IPS-NIHi7 (cell line): ENCODE results near the gene JAKMIP2.
"Not testable (repeated sequence)": the region's sequence is repeated elsewhere in the genome, so short reads cannot be mapped to it uniquely, and the experiment has no call there.

ENCODE experiments used
- DNase-seq: peaks from one replicate; pipeline ENCODE4 v3.0.0; 2012; ENCODE audit warnings: mixed read lengths; ENCODE audit errors: extremely low spot score

JAKMIP2 gene

DNA sequence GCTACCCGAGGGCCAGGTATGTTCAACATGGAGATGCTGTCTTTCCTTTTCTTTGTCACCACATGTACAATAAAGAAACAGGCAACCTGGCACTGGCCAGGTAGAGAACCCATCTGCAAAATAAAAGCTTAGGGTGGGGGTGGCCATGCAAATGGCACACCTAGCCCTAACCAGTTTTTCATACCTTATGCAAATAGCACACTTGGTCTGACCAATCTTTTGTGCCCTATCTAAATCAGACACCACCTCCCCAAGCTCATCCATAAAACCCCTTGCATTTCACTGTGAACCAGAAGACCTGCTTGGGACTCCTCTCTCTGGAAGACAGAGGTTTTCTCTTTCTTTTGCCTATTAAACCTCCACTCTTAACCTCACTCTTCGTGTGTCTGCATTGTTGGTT is 33.9 kb downstream of the JAKMIP2 start:
- DNase-seq = no peak

DNA sequence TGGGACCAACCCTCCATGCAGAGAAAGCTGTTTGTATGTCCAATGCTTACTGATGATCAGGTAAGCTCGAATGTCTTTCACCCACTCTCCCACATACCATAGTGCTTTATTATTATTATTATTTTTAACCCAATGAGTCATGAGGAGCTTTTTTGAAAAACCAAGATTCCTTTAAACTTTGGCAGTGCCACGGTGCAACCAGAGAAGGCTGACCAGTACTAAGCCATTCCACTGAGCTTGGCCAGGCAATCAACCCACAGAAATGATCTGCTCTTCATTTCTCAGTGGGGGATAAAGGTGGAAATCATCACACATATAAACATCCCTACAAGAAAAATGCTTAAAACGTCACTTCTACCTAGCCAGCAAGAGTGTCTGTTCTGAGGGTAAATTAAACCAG is 35.5 kb downstream of the JAKMIP2 start:
- DNase-seq = no peak

DNA sequence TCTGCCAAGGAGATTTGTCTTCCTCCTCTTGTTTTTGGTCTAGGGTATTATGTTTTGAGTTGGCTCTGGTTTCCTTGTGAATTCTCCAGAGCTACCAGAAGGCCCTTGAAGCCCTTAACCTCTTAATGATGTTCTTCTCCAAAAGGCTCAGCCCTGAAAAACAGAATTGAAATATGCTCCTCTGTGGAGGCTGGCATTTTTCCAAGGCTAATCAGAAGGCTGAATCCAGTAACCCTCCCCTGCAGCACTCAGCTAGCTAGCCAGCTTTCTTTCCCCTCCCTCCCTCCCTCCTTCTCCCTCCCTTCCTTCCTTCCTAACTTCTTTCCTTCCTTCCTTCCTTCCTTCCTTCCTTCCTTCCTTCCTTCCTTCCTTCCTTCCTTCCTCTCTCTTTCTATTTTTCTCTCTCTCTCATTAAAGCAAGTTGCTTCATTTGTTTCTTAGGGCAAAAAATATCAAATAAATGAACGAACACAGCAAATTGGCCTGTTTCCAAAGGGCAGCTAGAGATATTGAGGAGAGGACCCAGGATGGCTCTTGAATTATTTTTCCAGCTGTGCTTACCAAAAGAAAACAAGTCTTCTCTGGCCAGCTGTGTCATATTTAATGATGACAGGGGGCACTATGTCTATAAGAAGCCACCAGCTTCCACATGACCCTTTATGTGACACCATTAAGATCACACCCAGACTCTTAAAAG is 38.7 kb downstream of the JAKMIP2 start:
- DNase-seq = no peak

DNA sequence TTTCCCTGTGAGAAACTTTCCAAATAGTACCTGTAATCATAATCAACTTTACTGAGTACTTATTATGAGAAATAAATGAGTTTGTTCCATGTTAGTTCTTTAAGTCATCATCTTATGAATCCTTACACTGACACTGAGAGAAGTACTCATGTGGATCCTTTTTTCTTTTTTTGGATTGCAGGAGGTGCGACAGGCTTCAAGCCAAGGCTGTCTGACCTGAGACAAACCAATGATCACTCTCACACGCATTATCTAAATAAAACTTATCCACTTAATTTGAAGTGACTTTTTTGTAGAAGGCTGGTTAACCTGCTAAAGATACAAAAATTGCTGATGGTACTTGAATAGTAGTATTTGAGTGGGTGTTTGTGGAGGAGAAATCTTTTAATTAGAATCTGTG is 39.5 kb downstream of the JAKMIP2 start:
- DNase-seq = no peak

DNA sequence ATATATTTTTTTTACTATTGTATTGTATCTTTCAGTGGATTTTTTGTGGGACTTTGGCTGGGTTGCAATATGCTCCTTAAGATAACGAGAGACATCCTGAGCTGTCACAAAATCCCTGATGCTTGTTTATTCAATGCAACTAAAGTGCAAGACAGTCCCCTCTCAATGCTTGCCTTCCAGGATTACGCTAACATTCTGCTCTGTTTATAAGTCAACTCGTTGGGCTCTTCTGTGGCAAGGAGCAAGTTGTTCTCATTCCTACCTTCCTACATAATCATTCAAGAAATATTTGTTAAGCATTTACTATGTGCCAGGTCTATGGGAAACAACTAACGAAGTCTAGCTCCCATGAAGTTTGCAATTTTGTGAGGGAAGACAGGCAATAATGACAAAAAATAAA is 40.4 kb downstream of the JAKMIP2 start:
- DNase-seq = no peak

DNA sequence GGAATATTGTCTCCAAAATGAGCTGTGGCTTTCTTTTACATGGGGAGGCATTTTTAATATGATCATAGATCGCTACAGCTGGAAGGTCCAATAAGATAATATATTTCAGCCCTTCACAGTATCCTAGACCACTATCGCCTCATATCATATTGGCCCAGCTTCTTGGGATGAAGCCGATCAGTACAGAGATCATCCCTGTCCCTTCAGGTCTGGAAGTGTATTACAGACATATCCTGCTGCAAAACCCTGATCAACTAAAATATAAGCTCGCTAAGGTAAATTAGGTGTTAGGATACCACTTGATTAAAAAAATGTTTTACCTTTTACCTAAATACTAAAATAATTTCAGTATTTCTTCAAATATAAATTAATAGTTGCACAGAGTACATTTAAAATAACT is 41.7 kb downstream of the JAKMIP2 start:
- no peak for DNase-seq

DNA sequence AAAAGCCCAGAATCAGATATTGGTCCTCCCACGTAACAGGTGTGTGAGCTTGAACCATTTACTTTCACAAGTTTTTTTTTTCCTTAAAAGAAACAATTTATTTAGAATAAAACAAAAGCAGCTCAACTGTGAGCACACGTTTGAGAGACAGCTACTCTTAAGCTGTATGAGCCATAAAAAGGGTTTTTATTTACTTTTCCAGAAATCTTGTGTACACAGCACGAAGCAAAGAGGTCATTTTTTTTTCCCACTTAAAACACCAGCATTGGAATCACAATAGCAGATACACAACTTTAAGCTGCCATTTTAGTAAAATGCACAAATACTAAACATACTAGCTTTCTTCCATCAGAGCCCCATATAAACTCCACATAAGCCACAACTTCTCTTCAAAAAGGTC is 44.6 kb downstream of the JAKMIP2 start:
- DNase-seq = no peak

DNA sequence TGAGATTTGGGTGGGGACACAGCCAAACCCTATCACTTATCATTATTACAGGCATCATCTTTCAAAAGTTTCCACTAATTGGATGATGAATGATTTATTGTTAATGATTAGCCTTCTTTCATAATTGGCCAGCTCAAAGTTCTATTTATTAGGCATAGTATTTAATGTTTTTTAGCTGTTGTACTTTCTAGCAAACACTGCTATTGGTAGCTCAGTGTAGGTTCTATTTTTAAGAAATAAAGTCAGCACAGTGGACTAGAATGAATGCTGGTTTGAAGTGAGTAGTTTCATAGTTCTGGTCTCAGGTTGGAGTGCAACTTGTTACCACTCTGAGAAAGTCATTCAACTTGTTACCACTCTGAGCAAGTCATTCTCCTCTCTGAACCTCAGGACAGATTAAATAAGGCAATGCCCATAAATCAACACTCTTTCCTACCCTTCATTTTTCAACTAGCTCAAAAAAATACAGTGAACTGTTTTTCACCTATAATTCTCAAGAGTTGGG is 46.9 kb downstream of the JAKMIP2 start:
- no peak for DNase-seq

DNA sequence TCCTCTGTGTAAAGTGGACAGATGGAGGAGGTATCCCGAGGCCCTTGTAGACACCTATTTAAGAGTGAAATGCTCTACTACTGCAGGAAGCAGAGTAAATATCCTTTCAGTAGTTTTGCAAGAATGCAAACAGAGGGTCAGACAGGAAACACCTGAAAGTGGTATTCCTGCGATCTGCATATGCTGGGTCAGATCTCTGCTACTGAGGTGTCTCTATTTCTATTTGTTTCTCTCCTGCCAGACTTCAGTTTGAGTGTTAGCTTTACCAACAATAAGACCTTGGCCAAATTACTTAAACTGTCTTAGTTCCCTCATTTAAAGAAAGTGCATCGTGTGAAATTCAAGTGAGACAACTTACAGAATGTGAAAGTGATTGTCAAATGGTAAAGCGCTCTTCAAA is 47.6 kb downstream of the JAKMIP2 start:
- DNase-seq = no peak

DNA sequence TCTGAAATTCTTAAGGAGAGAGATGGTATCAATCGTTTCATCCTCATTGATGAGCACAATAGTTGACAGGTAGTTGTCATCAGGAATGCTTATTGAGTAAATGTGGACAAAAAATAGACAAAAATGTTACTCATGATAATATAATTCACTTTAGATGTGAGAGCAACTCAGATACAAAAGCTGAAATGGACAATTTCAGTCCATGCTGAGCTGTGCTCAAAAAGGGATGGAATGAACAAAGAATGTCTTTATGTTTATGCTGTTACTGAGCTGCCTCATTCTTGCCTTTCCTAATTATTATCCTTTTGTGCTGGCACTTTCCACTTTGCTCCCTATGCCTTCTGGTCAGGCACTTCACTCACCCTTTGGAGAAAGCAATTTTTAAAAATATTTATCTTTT is 49.5 kb downstream of the JAKMIP2 start:
- DNase-seq = no peak

DNA sequence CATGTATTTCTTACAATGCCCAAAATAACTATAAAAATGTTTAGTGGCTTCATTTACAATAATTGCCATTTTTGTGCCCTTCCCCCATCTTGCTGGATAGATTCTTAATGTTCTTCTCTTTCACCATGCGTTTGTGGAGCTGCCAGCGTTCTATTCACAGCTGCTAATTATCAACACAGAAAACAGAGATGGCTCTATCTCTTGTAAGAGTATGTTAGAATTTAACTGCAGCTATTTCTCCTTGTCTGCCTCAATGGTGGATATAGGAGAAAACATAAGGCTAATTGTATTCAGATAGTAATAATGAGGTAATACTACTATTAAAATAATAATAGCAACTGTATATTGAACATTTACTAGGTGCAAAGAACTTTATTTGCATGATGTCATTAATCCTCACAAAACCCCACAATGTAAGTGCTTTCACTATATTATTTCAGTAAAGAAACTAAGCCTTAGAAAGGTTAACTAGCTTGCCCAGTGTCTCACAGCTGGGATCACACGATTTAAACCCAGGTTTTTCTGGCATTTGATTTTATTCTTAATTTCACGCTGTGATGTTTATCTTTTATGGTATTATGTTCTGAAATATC is 50.1 kb downstream of the JAKMIP2 start:
- DNase-seq = no peak

DNA sequence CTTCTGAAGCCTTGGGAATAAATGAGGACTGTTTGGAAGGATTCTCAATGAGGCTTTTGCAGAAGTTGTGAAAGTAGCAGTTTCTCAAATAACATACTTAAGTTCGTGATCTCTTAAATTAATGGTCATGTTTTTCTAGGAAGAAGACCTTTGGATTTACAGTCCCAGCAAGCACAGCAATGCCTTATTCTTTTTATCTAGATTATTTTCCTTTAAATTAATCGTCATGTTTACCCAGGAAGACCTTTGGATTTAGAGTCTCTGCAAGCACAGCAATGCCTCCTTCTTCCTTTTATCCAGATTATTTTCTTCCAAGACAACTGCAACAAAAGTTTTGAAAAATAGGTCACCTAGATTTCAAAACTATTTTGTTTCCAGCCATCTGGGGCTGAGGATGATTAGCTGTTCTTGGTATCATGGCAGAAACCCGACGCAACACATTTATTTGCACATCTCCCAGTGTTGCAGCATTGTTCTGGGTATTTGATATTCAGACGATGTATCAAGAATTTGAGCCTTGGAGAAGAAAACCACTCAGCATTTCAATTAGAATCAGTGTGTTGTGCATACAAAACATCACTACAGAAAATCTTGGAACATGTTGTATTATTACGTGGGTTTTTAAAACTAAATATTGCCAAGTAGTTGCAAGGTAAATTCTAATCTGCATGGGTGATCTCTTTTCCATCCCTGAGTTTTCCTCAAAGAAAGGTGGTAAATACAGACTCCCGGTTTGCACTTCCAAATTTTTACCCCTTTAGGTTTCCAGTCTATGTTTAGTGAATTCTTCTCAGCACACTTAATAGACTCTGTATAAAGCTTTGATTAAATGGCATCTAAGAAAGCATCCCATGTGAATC is 50.9 kb downstream of the JAKMIP2 start:
- no peak for DNase-seq

DNA sequence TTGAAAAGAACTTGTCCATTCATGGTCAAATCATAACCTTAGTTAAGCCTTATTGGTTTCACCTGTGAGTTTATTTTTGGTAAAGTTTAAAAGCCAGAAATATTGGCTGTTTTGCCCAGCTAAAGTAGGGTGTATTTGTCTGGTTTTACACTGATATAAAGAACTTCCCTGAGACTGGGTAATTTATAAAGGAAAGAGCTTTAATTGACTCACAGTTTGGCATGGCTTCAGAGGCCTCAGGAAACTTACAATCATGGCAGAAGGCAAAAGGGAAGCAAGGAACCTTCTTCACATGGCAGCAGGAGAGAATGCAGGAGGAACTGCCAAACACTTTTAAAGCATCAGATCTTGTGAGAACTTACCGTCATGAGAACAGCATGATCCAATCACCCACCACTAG is 55.3 kb downstream of the JAKMIP2 start:
- DNase-seq = no peak

DNA sequence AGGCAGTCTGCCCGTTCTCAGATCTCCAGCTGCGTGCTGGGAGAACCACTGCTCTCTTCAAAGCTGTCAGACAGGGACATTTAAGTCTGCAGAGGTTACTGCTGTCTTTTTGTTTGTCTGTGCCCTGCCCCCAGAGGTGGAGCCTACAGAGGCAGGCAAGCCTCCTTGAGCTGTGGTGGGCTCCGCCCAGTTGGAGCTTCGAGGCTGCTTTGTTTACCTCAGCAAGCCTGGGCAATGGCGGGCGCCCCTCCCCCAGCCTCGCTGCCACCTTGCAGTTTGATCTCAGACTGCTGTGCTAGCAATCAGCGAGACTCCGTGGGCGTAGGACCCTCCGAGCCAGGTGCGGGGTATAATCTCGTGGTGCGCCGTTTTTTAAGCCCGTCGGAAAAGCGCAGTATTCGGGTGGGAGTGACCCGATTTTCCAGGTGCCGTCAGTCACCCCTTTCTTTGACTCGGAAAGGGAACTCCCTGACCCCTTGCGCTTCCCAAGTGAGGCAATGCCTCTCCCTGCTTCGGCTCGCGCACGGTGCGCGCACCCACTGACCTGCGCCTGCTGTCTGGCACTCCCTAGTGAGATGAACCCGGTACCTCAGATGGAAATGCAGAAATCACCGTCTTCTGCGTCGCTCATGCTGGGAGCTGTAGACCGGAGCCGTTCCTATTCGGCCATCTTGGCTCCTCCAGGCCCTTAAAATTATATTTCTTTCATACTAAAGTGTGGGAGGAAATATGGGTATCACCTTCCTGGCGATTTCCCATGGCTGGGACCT is 61.2 kb downstream of the JAKMIP2 start:
- DNase-seq = not testable (repeated sequence)

DNA sequence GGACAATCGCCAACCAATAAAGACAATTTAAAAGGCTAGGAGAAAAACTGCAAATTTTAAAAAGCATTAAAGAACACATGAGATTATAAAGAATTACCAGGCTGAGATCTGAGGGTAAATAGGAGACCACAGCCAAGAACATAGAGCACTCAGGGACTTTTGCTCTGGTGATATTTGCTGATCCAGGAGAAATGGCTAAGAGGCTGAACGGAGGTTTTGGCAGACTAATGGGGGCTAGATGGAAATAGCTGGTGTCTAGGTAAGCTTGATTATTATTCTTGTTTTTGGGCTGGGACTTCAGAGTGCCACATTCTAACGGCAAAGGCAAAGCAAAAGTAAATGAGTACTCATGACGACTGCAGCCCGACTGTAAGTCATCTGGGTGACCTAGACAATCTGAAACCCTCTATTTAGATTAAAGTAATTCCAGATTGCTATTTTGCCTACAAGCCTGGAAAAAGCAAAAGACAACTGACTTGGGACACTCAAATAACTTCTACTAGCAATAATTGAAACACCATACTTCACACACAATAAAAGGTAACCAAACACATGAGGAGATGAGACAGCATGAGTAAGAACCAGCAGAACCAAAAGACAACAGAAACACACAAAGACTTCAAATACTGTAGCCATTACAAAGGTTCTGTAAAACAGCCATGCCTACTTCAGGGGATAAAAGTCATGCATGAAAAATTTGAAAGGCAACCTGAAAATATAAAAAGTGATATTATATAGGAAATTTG is 68.8 kb downstream of the JAKMIP2 start:
- DNase-seq = no peak

DNA sequence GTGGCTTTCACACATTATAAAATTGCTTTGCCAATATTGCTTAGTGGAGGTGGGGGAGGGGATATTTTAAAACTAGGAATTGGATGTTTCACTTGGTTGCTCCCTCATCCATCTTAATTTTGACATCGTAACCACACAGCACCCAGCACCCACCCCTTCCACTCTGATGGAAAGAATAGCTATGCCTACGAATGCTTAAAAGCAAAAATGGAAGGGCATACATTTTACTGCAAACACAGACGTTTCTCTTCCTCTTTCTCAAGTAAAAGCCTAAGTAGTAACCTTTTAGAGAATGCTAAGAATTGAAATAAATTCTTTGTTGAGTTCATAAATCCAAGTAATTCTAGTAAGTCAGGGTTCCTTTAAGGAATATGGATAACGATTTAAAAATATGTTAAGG is 69.9 kb downstream of the JAKMIP2 start:
- DNase-seq = no peak

DNA sequence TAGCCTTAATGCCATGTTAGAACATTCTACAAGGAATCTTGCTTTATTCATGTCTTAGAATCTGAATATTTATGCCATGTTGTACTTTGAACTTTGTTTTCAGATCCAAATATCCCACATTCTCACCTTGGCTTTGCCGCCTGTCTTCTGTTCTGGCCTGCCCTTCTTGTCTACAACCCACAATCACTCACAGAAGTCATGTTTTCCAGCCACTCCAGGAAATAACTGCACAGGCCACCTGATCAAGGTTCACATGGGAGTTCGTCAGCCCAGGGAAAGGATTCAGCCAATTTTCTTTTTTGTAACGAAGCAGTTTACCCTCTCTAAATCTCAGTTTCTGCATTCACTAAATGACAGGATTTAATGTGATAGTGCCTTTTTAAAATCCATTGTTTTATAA is 70.5 kb downstream of the JAKMIP2 start:
- no peak for DNase-seq

DNA sequence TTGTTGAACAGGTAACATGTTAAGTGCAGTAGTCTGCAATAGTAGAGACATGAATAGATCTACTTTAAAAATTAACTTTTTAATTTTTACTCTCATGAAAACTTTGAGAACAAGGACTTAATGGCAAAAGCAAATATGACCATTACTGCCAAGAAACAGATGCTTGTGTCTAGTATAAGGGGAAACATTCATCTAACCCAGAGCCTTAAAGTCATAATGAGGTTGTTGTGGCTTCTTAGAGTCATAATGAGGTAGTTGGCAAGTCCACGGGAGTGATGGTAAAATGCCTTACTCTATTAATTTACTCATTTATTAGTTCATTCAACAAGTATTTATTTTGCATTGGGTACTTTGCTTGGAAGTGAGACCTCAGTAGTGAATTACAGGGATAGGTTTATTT is 71.5 kb downstream of the JAKMIP2 start:
- DNase-seq = no peak

DNA sequence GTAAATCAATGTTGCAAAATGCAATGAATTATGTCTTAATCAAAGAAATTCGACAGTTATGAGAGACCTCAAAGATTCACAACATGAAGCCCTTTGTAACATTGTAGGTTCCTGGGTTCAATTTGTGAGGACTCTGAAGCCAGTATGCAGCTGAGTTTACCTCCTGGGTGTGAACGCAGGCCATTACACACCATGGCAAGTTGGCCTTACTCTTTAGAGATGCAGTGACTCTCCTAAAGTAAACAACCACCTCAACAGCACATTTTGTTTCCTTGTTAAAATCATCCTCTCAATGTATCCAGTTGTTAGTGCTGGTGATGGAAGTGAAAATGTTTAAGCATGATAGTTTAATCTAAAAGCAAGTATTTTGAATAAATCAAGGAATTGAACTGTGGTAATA is 73.8 kb downstream of the JAKMIP2 start:
- DNase-seq = no peak

DNA sequence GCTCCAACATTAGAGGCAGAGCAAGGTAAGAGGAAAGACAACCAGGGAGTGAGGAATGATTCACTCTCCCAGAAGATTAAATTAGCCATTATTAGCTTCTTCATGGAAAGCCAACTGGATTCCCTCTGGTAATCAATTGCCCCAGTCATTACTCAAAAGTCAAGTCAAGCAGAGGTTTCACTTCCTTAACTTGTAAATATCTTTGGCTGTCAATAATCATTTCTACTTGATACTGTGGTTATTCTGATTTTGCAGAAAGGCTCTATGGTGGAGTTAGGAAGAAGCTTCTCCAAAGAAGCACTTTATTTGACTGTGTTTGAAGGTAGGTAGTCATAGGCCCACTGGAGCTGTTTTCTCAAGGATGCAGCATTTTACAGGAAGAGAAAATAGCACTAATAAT is 78.0 kb downstream of the JAKMIP2 start:
- DNase-seq = no peak

DNA sequence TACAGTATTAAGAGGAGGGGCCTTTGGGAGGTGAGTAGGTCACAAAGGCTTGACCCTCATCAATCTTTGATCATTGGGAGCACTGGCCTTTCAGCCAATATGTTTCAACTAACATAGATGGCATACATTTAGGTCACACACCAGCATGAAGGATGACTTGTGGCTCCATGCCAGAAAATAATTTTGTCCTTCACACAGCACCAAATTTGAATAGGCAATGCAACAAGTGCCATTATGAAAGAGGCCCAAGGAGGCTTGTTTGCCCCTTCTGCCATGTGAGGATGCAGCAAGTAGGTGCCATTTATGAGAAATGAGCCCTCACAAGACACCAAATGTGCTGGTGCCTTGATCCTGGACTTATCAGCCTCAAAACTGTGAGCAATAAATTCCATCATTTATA is 81.1 kb downstream of the JAKMIP2 start:
- DNase-seq = no peak
